Dermis blood vessel endothelial cell (primary cell): ENCODE results near the gene HECTD1. TPM values are rescaled to one million over a fixed set of nuclear protein-coding genes. Genes with fewer than 3 reads are reported as not detected.
A peak's percentile ranks its signal among the peaks of the same experiment; 100 is the strongest.
"Not testable (repeated sequence)": the region's sequence is repeated elsewhere in the genome, so short reads cannot be mapped to it uniquely, and the experiment has no call there.

ENCODE experiments used
- DNase-seq: peaks from one replicate; pipeline ENCODE4 v3.0.0; 2010
- total RNA-seq: library from RNA; depleted of rRNA; stranded (reverse); fragments of >200 nt; gene quantifications from 2 replicates; pipeline ENCODE4 v1.2.3, GENCODE V29; 2014

The HECTD1 gene
- total RNA-seq, 1 donor from 2014 or later = 303 TPM

DNA sequence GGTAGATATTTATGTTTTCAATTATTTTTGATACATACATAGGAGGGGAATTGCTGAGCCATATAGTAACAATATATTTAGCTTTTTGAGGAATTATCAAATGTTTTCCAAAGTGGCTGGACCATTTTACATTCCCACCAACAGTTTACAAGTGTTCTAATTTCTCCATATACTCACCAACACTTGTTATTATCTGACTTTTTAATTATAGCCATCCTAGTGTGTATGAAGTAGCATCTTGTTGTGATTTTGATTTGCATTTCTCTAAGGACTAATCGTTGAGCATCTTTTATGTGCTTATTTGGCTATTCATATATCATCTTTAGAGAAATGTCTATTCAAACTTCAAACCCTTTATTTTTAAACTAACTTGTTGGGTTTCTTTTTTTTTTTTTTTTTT lies 17.2 kb upstream of the HECTD1 start:
- no peak for DNase-seq

DNA sequence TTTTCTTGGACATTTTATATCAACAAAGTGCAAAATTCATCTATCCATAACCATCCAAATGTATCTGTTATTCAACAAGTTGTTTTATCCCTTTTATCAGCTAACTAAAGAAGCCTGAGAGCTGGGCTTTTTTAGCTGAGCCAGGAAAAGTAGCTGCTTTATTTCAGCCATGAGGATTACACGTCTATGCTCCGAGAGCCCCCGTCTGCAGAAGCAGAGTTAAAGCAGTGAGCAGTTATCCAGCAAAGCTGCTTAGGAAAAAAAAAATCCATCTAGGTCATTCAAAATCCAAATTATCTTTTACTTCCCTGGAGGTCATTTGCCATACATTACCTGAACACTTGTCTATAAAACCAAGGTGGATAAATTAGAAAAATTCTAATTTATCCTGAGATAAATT lies 15.7 kb upstream of the HECTD1 start:
- DNase-seq = no peak

GRCh38 chr14:31222834-31223233 lies 15.2 kb upstream of the HECTD1 start:
- no peak for DNase-seq

GRCh38 chr14:31221266-31221665 lies 13.7 kb upstream of the HECTD1 start:
- DNase-seq = no peak

DNA sequence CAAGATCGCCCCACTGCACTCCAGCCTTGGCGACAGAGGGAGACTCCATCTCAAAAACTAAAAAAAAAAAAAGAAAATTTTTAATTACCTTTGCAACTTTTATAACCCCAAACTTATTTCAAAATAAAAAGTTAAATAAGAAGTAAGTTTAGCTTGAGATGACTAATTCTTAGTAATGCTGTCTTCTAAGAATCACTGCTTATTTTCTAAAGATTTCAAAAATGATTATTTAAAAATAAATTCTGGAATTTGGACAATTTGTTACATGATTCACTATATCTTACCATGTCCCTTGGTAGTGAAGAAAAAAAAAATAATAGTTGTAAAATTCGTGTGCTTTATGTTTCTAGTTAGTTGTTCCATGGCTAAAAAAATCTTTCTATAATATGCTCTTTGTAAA lies 11.6 kb upstream of the HECTD1 start:
- DNase-seq = no peak

- DNase-seq = no peak
Observed at GRCh38 chr14:31216359-31216758, 8.8 kb upstream of the HECTD1 start.

DNA sequence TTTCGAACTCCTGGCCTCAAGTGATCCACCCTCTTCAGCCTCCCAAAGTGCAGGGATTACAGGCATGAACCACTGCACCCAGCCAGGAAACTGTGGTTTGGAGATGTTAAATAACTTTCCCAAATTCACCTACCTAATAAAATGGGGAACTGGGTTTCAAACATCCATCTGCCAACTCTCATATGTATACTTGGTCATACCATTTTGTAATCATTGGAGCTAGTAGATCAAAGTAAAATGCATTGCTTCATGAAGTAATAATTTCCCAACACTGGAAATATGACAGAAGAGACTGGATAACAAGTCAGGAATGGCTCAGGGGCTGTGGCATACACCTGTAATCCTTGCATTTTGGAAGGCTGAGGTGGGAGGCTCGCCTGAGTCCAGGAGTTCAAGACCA lies 5.3 kb upstream of the HECTD1 start:
- DNase-seq = no peak

GRCh38 chr14:31209605-31210004 lies 2.0 kb upstream of the HECTD1 start:
- DNase-seq = no peak

- no peak for DNase-seq
Observed at GRCh38 chr14:31208546-31209424, 1.2 kb upstream of the HECTD1 start.

- DNase-seq = no peak
Observed at GRCh38 chr14:31207287-31207754, 272 bp downstream of the HECTD1 start.

GRCh38 chr14:31206536-31207286 lies 882 bp downstream of the HECTD1 start:
- DNase-seq = peak; percentile 44

- peak; percentile 43 for DNase-seq
Observed at GRCh38 chr14:31205681-31206535, 1.7 kb downstream of the HECTD1 start.

- no peak for DNase-seq
Observed at GRCh38 chr14:31204593-31205534, 2.7 kb downstream of the HECTD1 start.

- not testable (repeated sequence) for DNase-seq
Observed at GRCh38 chr14:31203899-31204592, 3.5 kb downstream of the HECTD1 start.

- no peak for DNase-seq
Observed at GRCh38 chr14:31203414-31203742, 4.2 kb downstream of the HECTD1 start.

GRCh38 chr14:31201111-31201510 lies 6.5 kb downstream of the HECTD1 start:
- peak; percentile 40 for DNase-seq

GRCh38 chr14:31200702-31200990 lies 6.9 kb downstream of the HECTD1 start:
- DNase-seq = no peak

DNA sequence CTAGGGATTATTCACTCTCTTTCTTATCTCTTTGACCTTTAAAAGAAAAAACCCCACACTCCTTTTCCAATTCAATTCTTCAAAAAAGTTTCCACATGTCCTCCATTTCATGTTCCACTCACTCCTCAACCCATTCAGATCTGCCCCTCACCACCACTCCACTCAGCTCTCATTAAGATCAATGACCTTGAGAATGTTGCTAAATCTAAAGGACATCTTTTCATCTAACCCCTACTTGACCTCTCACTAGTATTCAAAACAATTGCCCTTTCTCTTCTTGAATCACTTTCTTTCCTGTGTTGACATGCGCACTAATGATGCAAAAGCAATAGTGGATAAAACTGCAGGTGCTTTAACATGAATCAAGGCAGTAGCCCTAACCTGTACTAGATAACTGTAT lies 9.9 kb downstream of the HECTD1 start:
- DNase-seq = no peak

DNA sequence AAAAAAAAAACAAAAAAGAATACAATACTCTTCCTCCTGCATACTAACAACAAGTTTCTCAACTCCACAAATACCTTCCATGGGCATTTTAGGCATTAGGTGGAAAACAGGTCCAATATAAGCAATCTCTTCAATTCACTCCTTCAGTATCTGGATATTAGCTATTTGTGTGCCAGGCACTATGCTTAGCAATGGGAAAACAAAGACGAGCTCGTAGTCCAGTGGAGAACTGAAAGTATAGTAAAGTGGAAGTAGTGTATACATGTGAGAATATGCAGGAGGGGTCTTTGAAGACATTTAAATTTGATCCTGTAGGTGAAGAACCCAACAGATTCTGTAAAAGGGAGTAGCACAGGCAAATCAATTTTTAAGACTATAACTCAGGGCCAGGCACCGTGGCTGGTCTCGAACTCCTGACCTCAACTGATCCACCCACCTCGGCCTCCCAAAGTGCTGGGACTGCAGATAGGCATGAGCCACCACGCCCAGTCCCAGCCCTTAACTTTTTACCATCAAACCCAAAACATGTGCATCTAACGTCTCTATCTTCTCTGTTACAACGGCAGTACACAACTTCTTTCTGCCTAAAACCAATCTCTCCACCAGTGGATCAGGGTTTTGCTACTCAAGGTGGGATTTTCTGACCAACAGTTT lies 10.6 kb downstream of the HECTD1 start:
- DNase-seq = no peak

- DNase-seq = no peak
Observed at GRCh38 chr14:31194661-31195060, 12.9 kb downstream of the HECTD1 start.

DNA sequence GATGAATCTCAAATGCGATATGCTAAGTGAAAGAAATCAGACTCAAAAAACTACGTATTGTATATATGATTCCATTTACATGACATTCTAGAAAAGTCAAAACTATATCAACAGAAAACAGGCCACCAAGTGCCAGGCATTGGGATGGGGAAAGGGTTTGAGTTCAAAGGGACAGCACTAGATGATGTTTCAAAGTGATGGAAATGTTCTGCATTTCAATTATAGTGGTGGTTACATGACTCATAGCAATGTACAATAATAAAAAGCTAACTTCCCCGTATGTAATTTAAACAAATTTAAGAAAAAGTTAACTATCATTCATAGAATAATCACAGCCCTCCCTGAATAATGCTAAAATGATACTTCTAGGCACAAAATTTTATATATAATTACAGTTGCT lies 13.5 kb downstream of the HECTD1 start:
- DNase-seq = no peak
